T47D (cell line): ENCODE data around the gene SPOPL.
"Not testable (repeated sequence)": the region's sequence is repeated elsewhere in the genome, so short reads cannot be mapped to it uniquely, and the experiment has no call there.

ENCODE experiments used
- DNase-seq, 2 experiments: peaks; one replicate each; pipeline versions ENCODE4 v3.0.0 to v3.0.0-alpha.2; 2011 to 2012; ENCODE audit warnings: low read depth in 1 of 2, low spot score in 1 of 2
- JUND ChIP-seq: IDR thresholded peaks from 2 replicates; pipeline ENCODE4 v1.6.1; 2012; ENCODE audit warnings: low read depth
- in situ Hi-C: cut with HindIII; loops from 2 replicates; pipeline ENCODE4 v1.10.0; 2016; ENCODE audit warnings: low sequenced_read_pairs, low pct_unique_long_range_greater_than_20kb

The SPOPL gene

DNA sequence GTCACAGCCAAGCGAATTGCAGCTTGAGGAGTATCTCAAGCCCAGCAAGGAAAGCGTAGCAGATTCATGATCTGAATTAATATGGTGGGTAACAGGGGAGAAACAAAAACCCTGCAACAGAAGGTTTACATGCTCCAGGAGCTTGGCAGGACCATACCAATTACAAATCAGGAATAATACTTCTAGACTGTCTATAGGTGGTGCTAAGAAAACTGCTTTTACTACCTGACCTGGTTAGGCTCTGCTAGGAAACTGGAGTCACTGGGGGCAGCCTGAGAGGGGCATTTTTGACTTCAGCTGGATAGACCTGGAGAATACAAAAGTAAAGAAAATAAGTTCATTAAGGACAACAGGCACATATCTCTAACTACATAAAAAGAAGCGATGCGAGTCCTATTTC, 24.6 kb upstream of the SPOPL start:
- TF ChIP-seq JUND, result no peak
- DNase-seq, result peak in 1 of 2 experiments; percentile 22
- in situ Hi-C loops, result no loop called here

DNA sequence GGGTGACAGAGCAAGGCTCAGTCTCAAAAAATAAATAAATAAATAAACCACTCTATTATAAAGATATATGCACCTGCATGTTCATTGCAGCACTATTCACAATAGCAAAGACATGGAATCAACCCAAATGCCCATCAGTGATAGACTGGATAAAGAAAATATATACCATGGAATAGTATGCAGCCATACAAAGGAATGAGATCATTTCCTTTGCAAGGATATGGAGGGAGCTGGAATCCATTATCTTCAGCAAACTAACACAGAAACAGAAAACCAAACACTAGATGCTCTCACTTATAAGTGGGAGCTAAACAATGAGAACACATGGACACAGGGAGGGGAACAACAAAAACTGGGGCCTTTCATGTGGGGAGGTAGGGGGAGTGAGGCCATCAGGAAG, 18.8 kb upstream of the SPOPL start:
- in situ Hi-C loops, DNase-seq: not testable (repeated sequence)

- DNase-seq, result no peak
- in situ Hi-C loops, result no loop called here
- no peak for TF ChIP-seq JUND
Measured at GRCh38 chr2:138485019-138485418, 16.6 kb upstream of the SPOPL start.

DNA sequence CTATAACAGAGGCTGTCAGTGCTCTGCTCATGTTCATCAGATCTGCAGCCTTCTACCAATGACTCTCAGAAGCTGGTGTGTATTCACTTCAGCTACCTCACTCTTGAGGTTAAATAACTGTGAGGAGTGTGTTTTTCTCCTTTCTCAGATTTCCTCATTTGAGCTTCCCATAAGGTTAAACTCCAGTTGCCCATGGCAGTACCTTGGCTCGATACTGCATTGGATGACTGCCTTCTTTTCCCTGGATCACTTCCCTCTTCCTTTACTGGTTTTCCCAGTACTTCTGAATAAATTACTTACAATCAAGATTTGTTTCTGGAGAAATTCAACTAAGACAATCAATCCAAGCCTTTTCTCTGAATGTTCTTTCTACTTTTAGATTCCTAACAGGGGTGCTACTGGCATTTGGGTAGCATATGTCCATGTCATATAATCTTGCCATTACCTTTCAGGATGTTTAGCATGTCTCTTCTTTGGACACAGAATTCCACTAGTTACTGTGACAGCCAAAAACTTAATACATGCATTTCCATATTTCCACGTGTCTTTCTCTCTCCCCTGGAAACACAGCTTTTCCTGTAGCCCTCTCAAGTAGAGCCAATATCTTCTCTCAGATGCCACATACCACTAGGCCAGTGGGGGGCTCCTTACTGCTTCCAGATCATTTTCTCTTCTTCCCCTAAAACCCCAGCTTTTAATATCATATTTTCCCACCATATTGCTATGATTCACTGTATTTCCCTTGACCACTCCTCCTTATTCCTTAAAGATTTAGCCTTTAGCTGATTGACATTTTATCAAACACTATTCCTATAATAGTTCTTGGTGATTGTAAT, 15.0 kb upstream of the SPOPL start:
- no peak for DNase-seq
- in situ Hi-C loops, result no loop called here
- TF ChIP-seq JUND, result no peak

DNA sequence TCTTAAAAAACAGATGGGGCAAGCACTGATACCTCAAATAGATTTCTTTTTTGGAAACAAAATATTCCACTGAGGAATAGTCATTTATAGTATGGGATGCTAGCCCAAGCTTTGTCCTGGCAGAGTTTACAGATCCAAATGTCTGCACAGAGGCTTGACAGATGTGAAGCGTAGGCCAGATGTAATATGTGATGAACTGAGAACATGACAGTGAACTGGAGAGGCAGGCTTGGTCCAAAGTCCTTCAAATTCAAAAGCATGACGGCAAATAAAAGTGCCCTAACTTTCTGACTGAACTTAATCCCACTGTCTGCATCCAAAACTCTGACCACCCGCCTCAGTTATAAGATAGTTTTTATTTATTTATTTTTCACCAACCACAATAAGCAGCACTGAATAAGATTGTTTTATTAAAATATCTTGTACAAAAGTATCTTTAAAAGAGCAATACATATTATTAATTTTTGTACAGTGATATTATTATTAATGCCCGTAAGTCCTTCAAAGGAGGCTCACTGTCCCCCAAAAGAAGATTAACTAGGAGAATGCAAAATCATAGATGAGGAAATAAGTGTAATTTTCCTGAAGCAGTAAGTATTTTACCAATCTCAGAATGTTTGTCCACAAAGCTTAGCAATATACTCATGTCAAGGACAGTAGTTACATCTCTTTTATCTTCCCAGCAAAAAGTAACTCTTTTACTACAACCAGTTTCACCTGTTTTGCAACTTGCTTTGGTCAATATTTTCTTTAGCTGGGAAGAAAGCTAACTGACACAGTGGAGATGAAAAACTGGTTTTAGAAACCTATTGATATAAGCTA, 10.7 kb upstream of the SPOPL start:
- in situ Hi-C loops, result no loop called here
- peak in 1 of 2 experiments; percentile 88 for DNase-seq

DNA sequence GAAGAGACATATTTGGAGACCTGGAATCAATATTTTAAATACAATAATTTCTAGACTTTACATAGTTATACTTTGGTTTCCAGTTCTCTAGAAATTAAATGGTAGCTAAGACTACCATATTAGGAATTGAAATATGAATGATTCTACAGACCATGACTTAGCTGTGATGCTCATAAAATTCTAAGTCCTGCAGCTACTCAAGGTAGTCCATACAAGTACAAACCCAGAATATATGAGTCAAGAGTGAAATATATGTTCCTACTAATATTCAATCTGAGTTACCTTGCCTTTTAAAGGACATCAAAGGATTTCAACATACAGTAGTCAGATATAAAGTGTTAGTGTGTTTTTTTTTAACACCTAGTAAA, 10.1 kb upstream of the SPOPL start:
- in situ Hi-C loops, result no loop called here
- DNase-seq, result no peak
- no peak for TF ChIP-seq JUND

More for the DNA sequence above, 10.7 kb upstream of the SPOPL start:
- no peak for TF ChIP-seq JUND

- DNase-seq, result no peak
- TF ChIP-seq JUND, result no peak
- in situ Hi-C loops, result no loop called here
Measured at GRCh38 chr2:138492160-138492559, 9.4 kb upstream of the SPOPL start.

DNA sequence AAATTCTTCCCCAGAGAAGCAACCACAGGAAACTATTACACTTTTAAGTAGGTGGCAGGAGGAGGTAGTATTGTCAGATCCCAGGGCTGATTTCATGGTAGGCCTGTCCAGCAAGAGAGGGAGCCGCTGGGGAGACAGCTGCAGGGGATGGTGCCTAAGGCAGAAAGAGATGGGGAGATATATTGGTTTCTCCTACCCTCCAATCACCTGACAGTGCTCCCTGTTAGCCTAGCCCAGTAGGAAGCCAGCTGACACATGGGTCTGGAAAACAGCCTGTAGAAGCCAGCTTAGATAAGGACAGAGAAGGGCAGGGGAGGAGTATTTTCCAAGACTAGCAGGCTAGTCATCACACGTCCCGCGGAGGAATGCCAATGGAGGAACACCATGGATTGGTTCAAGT, 8.2 kb upstream of the SPOPL start:
- in situ Hi-C loops, result no loop called here
- no peak for TF ChIP-seq JUND
- no peak for DNase-seq

DNA sequence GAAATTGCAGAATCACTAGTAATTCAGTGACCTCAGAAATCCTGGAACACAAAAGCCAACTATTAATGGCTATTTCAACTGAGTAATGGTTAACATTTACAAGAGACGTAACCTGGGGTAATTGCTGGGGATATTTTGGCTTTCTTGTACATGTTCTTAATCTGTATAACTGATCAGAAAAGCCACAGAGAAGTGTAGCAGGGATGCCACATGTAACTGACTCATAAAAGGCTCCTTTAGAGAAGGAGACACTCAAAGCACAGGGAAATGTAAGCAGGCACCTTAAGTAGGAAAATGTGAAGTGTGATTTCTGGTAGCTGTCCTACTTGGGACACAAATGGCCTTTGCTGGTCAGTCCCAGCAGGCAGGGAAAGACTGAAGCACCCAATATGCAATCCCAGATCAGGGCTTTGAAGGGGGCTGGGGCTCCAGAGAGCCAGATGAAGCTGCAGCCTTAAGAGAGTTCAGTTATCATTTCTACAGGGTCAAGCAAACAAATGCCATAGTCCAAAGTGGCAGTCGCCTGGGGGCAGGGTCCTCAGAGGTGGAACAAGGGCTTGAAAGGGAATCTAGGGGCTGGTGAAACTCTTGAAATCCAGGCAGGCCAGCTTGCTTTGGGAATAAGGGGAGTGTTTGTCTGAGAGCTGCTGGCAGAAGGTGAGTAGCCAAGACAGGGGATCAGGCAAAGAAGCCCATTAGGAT, 7.2 kb upstream of the SPOPL start:
- in situ Hi-C loops, result no loop called here
- TF ChIP-seq JUND, result no peak
- DNase-seq, result no peak

DNA sequence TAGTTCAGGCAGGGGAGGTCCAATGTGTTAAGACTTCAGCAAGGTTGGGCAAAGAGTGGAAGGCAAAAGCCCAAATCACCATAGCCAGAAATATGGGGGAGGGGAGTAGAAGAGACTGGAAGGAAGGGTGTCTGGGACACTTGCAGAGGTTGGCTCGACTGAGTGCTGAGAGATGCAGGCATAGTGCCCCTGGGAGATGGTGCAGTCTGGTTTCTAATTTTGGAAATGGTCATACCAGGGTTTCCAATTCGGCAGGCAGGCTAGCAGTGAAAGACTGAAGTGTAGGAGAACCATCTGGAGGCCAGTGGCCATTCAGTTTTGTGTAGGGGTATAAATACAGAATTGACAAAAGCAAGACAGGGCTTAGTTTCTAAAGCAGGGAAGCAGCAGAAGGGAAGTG, 6.2 kb upstream of the SPOPL start:
- no peak for DNase-seq
- in situ Hi-C loops, result no loop called here
- no peak for TF ChIP-seq JUND

- in situ Hi-C loops, result no loop called here
- DNase-seq, result no peak
- TF ChIP-seq JUND, result no peak
Measured at GRCh38 chr2:138496096-138496651, 5.4 kb upstream of the SPOPL start.

DNA sequence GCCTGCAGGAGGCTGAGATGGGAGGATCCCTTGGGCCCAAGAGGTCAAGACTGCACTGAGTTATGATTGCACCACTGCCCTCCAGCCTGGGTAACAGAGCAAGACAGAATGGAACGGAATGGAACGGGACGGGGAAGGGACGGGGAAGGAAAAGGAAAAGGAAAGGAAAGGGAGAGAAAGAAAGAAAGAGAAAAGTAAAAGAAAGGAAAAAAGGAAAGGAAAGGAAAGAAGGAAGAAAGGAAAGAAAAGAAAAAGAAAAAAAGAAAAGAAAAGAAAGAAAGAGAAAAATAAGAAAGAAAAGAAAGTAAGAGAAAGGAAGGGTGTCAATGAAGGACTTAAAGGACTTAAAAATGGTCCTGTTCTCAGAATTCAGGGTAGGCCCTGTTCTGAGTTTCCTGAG, 4.3 kb upstream of the SPOPL start:
- DNase-seq, result no peak
- in situ Hi-C loops, result no loop called here
- TF ChIP-seq JUND, result no peak
